Smooth muscle cell (in vitro differentiated cells): ENCODE data around the gene HEBP1. TPM values are rescaled to one million over a fixed set of nuclear protein-coding genes. Genes with fewer than 3 reads are reported as not detected.

ENCODE experiments used
- DNase-seq: peaks from one replicate; lab custom pipeline; 2025; ENCODE audit not compliant: unreplicated experiment; lab: John Stamatoyannopoulos, UW
- H2AFZ ChIP-seq: fragments of 200-600 bp; sonication (generic); 2 replicates; pipeline ENCODE4 v1.6.0; 2016; ENCODE audit warnings: antibody characterized with exemption, low read depth, mild to moderate bottlenecking
- H3F3A ChIP-seq: fragments of 200-600 bp; sonication (generic); 2 replicates; pipeline ENCODE4 v1.6.0; 2017; ENCODE audit warnings: antibody characterized with exemption, low read depth
- H3K27ac ChIP-seq: fragments of 200-600 bp; sonication (generic); 2 replicates; pipeline ENCODE4 v1.5.1; 2016; ENCODE audit warnings: low read depth, mild to moderate bottlenecking
- H3K27me3 ChIP-seq: fragments of 200-600 bp; sonication (generic); 2 replicates; pipeline ENCODE4 v1.6.1; 2016; ENCODE audit warnings: low read depth, mild to moderate bottlenecking
- H3K36me3 ChIP-seq: fragments of 200-600 bp; sonication (generic); 2 replicates; pipeline ENCODE4 v1.5.1; 2016; ENCODE audit warnings: low read depth
- H3K4me1 ChIP-seq: fragments of 200-600 bp; sonication (generic); 2 replicates; pipeline ENCODE4 v1.5.1; 2016; ENCODE audit warnings: low read depth
- H3K4me2 ChIP-seq: fragments of 200-600 bp; sonication (generic); 2 replicates; pipeline ENCODE4 v1.6.0; 2016; ENCODE audit warnings: mild to moderate bottlenecking
- H3K4me3 ChIP-seq: fragments of 200-600 bp; sonication (generic); 2 replicates; pipeline ENCODE4 v1.5.1; 2016; ENCODE audit warnings: mild to moderate bottlenecking
- H3K79me2 ChIP-seq: fragments of 200-600 bp; sonication (generic); 2 replicates; pipeline ENCODE4 v1.6.0; 2016; ENCODE audit warnings: low read depth, mild to moderate bottlenecking
- H3K9ac ChIP-seq: fragments of 200-600 bp; sonication (generic); 2 replicates; pipeline ENCODE4 v1.6.0; 2016; ENCODE audit warnings: low read depth
- H3K9me3 ChIP-seq: fragments of 200-600 bp; sonication (generic); replicated peaks from 2 replicates; pipeline ENCODE4 v1.5.1; 2016; ENCODE audit warnings: low read depth
- H4K20me1 ChIP-seq: fragments of 200-600 bp; sonication (generic); 2 replicates; pipeline ENCODE4 v1.6.0; 2016; ENCODE audit warnings: low read depth
- CTCF ChIP-seq: fragments of 200-600 bp; sonication (generic); IDR thresholded peaks from 2 replicates; pipeline ENCODE4 v1.5.1; 2017; ENCODE audit warnings: borderline replicate concordance, mild to moderate bottlenecking, antibody characterized with exemption; ENCODE audit not compliant: insufficient read depth, poor library complexity, severe bottlenecking
- WGBS: methylation state at CpG from one replicate; pipeline ENCODE4 v1.1.7; 2016; ENCODE audit warnings: low lambda C conversion rate; 5-methylcytosine and 5-hydroxymethylcytosine counted together
- polyA plus RNA-seq: library from polyadenylated mRNA; unstranded; fragments of >200 nt; fragmentation: Nextera tagmentation; extraction: Ambion mirVana; gene quantifications from 2 replicates; pipeline ENCODE4 v1.2.1, GENCODE V29; 2016
- total RNA-seq: library from RNA; depleted of rRNA; stranded (reverse); fragments of >200 nt; gene quantifications from 2 replicates; pipeline ENCODE4 v1.2.3, GENCODE V29; 2014

The HEBP1 gene, protein sequence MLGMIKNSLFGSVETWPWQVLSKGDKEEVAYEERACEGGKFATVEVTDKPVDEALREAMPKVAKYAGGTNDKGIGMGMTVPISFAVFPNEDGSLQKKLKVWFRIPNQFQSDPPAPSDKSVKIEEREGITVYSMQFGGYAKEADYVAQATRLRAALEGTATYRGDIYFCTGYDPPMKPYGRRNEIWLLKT
- 16.1 and 19.0 TPM in 2 replicates for total RNA-seq
- 55.8 and 57.9 TPM in 2 replicates for polyA plus RNA-seq

- peaks cover 31% of the 10 kb centered on the region for H3K79me2 ChIP-seq
Measured at GRCh38 chr12:12999959-13000615, at the start of gene HEBP1. Gene HEBP1 (minus strand): TSS chr12:13000265. CDS start chr12:13000114, 151 bp downstream.

DNA sequence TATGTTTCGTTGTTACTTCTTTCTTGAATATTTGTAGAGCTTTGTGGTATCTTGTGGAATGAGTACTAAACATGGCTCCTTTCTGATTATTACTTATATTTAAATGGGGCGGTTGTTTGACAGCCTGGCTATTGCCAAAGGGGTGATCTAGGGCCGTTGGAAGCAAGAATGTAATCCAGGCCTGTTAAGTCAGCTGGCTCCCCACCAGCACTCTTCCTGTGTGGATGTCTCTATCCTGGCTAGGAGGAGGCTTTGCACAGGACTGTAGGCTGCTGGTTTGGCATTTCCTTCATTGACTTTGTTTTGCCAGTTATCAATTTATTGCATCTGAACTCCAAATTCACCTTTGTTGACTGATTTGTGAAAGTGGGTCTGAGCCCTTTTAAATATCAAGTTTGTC is 49.8 kb upstream of the HEBP1 start:
- no peak overlapping the region for H2AFZ ChIP-seq
- H3K4me2 ChIP-seq: no peak overlapping the region
- no peaks in the 10 kb centered on the region for H3F3A ChIP-seq
- no peaks in the 10 kb centered on the region for H3K4me1 ChIP-seq
- H3K36me3 ChIP-seq: no peaks in the 10 kb centered on the region
- no peak for DNase-seq
- H3K4me3 ChIP-seq: no peak overlapping the region
- H3K79me2 ChIP-seq: no peaks in the 10 kb centered on the region
- no peaks in the 10 kb centered on the region for H4K20me1 ChIP-seq
- H3K27me3 ChIP-seq: no peaks in the 10 kb centered on the region
- TF ChIP-seq CTCF: no peak
- H3K27ac ChIP-seq: no peak overlapping the region
- no peak overlapping the region for H3K9ac ChIP-seq
- WGBS: 58% methylated on average over 3 of the region's 3 CpGs
- no peaks in the 10 kb centered on the region for H3K9me3 ChIP-seq

More at GRCh38 chr12:12999959-13000615, at the start of gene HEBP1:
- peaks cover 13% of the 10 kb centered on the region for H3K4me1 ChIP-seq
- H3K9ac ChIP-seq: peak within 1 kb of the TSS; percentile 82
- peak within 1 kb of the TSS; percentile 95 for H3K4me3 ChIP-seq
- H3K4me2 ChIP-seq: peak within 1 kb of the TSS; percentile 89
- H4K20me1 ChIP-seq: peaks cover 16% of the 10 kb centered on the region
- H2AFZ ChIP-seq: peak within 1 kb of the TSS; percentile 91
- no peaks in the 10 kb centered on the region for H3F3A ChIP-seq
- no peaks in the 10 kb centered on the region for H3K9me3 ChIP-seq
- WGBS: under 1% methylated on average over 61 of the region's 69 CpGs
- TF ChIP-seq CTCF: no peak
- peak; percentile 95 for DNase-seq
- peak within 1 kb of the TSS; percentile 71 for H3K27ac ChIP-seq
- no peaks in the 10 kb centered on the region for H3K27me3 ChIP-seq
- no peaks in the 10 kb centered on the region for H3K36me3 ChIP-seq

DNA sequence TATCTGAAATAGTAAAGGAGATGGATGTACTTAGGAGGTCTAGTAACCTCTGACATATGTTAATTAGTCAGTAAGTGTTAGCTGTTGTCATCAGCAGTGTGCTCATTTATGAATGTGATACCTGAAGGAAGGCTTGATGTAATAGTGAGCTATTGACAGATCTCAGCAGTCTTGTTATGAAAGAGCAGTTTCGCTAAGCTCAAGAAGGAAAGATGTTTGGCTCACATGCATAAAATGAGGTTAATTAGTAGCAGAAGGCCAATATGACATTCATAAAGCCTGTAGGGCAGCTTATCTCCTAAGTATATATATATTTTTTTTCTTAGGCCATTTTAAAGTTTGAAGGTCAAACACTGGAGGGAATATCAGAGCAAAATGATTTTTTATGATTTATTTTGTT is 46.9 kb upstream of the HEBP1 start:
- H3K4me2 ChIP-seq: no peak overlapping the region
- no peaks in the 10 kb centered on the region for H3F3A ChIP-seq
- no peak overlapping the region for H3K27ac ChIP-seq
- no peaks in the 10 kb centered on the region for H3K79me2 ChIP-seq
- no peak overlapping the region for H3K4me3 ChIP-seq
- no peaks in the 10 kb centered on the region for H3K27me3 ChIP-seq
- H3K4me1 ChIP-seq: no peaks in the 10 kb centered on the region
- no peak overlapping the region for H3K9ac ChIP-seq
- TF ChIP-seq CTCF: no peak
- DNase-seq: no peak
- no peaks in the 10 kb centered on the region for H3K9me3 ChIP-seq
- H3K36me3 ChIP-seq: no peaks in the 10 kb centered on the region
- no peak overlapping the region for H2AFZ ChIP-seq
- 100% methylated on average over 1 of the region's 1 CpG for WGBS
- no peaks in the 10 kb centered on the region for H4K20me1 ChIP-seq
